Psoas muscle (tissue), 8 donors: ENCODE measurements around the gene MB. TPM values are rescaled to one million over a fixed set of nuclear protein-coding genes. Genes with fewer than 3 reads are reported as not detected.

Source experiments
- ATAC-seq, 4 donors: fragments of 200-7000 bp; cut with Tn5 transposase; one replicate each; pipeline ENCODE4 v1.9.1; 2020; ENCODE audit warnings: moderate library complexity in 3 of 4, mild to moderate bottlenecking in 2 of 4
- DNase-seq, 2 donors: peaks; one replicate each; pipeline ENCODE4 v3.0.0-alpha.2; 2020
- H3K27ac ChIP-seq: fragments of 200-600 bp; one replicate; pipeline ENCODE4 v1.8.0; 2022
- H3K27me3 ChIP-seq, 3 donors: fragments of 200-600 bp in 1 of 3; one replicate each; pipeline versions ENCODE4 v1.6.1 to v1.8.0; 2013 to 2022; ENCODE audit warnings: low read length in 2 of 3, mild to moderate bottlenecking in 2 of 3, moderate library complexity in 1 of 3; ENCODE audit not compliant: insufficient read depth in 3 of 3
- H3K36me3 ChIP-seq, 2 donors: fragments of 200-600 bp in 1 of 2; one replicate each; pipeline versions ENCODE4 v1.6.1 to v1.8.0; 2013 to 2022; ENCODE audit warnings: low read depth in 1 of 2, mild to moderate bottlenecking in 1 of 2, moderate library complexity in 1 of 2; ENCODE audit not compliant: insufficient read depth in 1 of 2
- H3K4me1 ChIP-seq: fragments of 200-600 bp; one replicate; pipeline ENCODE4 v1.8.0; 2022
- H3K4me3 ChIP-seq: fragments of 200-600 bp; one replicate; pipeline ENCODE4 v1.8.0; 2022; ENCODE audit warnings: mild to moderate bottlenecking
- H3K9me3 ChIP-seq: fragments of 200-600 bp; one replicate; pipeline ENCODE4 v1.8.0; 2022
- CTCF ChIP-seq: fragments of 200-600 bp; IDR thresholded peaks from one replicate; pipeline ENCODE4 v1.8.0; 2022; ENCODE audit warnings: antibody characterized with exemption
- WGBS, 3 donors: extraction: QIAGEN DNeasy Blood & Tissue Kit; methylation state at CpG; one replicate each; pipeline versions ENCODE4 v1.1.6 to v1.1.7; 2013; 5-methylcytosine and 5-hydroxymethylcytosine counted together
- intact Hi-C, 2 donors: fragments of 100-400 bp; cut with DNase I; formaldehyde crosslinking; loops; one replicate each; pipeline versions ENCODE4 v1.11.0 to v1.14.2; 2022
- polyA plus RNA-seq, 3 donors: library from polyadenylated mRNA; stranded (reverse); fragments of 200-250 nt; gene quantifications; one replicate each; pipeline ENCODE4 v1.2.3, GENCODE V29; 2013
- total RNA-seq, 4 donors: library from RNA; stranded (reverse); fragmentation: NEBNext Ultra II Directional in 2 of 4; extraction: Animal tissue kit (Norgen Biotek cat#: 25700) in 2 of 4; gene quantifications; one replicate each; pipeline versions ENCODE4 v1.2.1 to v1.2.4, GENCODE V29; 2021 to 2023
- donor health status: healthy with polysubstance abuse.
- donor health status: DM: no; HTN: no; CAD: no; lungs with moderate emphysema.
- donor health status: Bipolar disorder and iron deficiency.
- donor health status: healthy.
- donor health status: DM: yes; HTN: yes; CAD: no.
- donor health status: DM: no; HTN: no; CAD: no.
- donor health status: DM: no; HTN: no; CAD: no.
- donor health status: DM: yes; HTN: yes; CAD: no.

The MB gene
- total and polyA plus RNA-seq, 7 donors, result 6,836 to 12,606 (median 9,385) TPM

GRCh38 chr22:35560824-35561223, 56.3 kb downstream of the MB start:
- no peaks in the 10 kb centered on the region for H3K36me3 ChIP-seq
- no peak overlapping the region for H3K4me3 ChIP-seq
- 89 to 96% (median 94%) methylated on average over 1 of the region's 1 CpG for whole genome bisulfite sequencing, 3 donors
- ATAC-seq (no peak), DNase-seq (no peak)
- intact Hi-C loops, result no loop called here
- H3K27me3 ChIP-seq, result no peaks in the 10 kb centered on the region
- no peak for TF ChIP-seq CTCF
- no peaks in the 10 kb centered on the region for H3K4me1 ChIP-seq
- H3K9me3 ChIP-seq, result no peaks in the 10 kb centered on the region
- H3K27ac ChIP-seq, result no peak overlapping the region

- no peak for DNase-seq
- H3K27ac ChIP-seq, result no peak overlapping the region
- no peaks in the 10 kb centered on the region for H3K27me3 ChIP-seq
- ATAC-seq, result no peak
- intact Hi-C loops, result no loop called here
- no peaks in the 10 kb centered on the region for H3K36me3 ChIP-seq
- H3K9me3 ChIP-seq, result no peaks in the 10 kb centered on the region
- no peaks in the 10 kb centered on the region for H3K4me1 ChIP-seq
- TF ChIP-seq CTCF, result no peak
- WGBS, 3 donors, result 58 to 62% (median 60%) methylated on average over 5 of the region's 5 CpGs
- no peak overlapping the region for H3K4me3 ChIP-seq
Observed at GRCh38 chr22:35560366-35560765, 56.8 kb downstream of the MB start.

GRCh38 chr22:35559354-35560005, 57.6 kb downstream of the MB start:
- no peaks in the 10 kb centered on the region for H3K36me3 ChIP-seq
- H3K4me1 ChIP-seq, result no peaks in the 10 kb centered on the region
- intact Hi-C loops, result no loop called here
- WGBS, 3 donors, result 80 to 94% (median 88%) methylated on average over 2 of the region's 2 CpGs
- H3K27me3 ChIP-seq, result no peaks in the 10 kb centered on the region
- ATAC-seq (no peak), DNase-seq (no peak)
- no peak overlapping the region for H3K4me3 ChIP-seq
- no peak overlapping the region for H3K27ac ChIP-seq
- TF ChIP-seq CTCF, result no peak
- no peaks in the 10 kb centered on the region for H3K9me3 ChIP-seq

GRCh38 chr22:35558719-35559118, 58.4 kb downstream of the MB start:
- Histone ChIP-seq H3K4me1 (no peaks in the 10 kb centered on the region), H3K27me3 (no peaks in the 10 kb centered on the region), H3K4me3 (no peak overlapping the region), H3K9me3 (no peaks in the 10 kb centered on the region), H3K36me3 (no peaks in the 10 kb centered on the region), H3K27ac (no peak overlapping the region)
- TF ChIP-seq CTCF, result no peak
- DNase-seq (no peak), ATAC-seq (no peak)
- intact Hi-C loops, result no loop called here
- WGBS, 3 donors, result 96 to 97% (median 97%) methylated on average over 3 of the region's 3 CpGs

GRCh38 chr22:35558031-35558430, 59.1 kb downstream of the MB start:
- no peak overlapping the region for H3K27ac ChIP-seq
- no peaks in the 10 kb centered on the region for H3K9me3 ChIP-seq
- no peak overlapping the region for H3K4me3 ChIP-seq
- ATAC-seq (no peak), DNase-seq (no peak)
- H3K4me1 ChIP-seq, result no peaks in the 10 kb centered on the region
- H3K36me3 ChIP-seq, result no peaks in the 10 kb centered on the region
- intact Hi-C loops, result no loop called here
- 91 to 94% (median 92%) methylated on average over 5 of the region's 5 CpGs for WGBS, 3 donors
- TF ChIP-seq CTCF, result no peak
- H3K27me3 ChIP-seq, result no peaks in the 10 kb centered on the region
